ENCODE results near the gene LAMB3. TPM values are rescaled to one million over a fixed set of nuclear protein-coding genes. Genes with fewer than 3 reads are reported as not detected.
A peak's percentile ranks its signal among the peaks of the same experiment; 100 is the strongest.

Gene LAMB3
- total RNA-seq, 6 experiments from 2014 or later, result 8.0 to 10.3 (median 9.8) TPM

DNA sequence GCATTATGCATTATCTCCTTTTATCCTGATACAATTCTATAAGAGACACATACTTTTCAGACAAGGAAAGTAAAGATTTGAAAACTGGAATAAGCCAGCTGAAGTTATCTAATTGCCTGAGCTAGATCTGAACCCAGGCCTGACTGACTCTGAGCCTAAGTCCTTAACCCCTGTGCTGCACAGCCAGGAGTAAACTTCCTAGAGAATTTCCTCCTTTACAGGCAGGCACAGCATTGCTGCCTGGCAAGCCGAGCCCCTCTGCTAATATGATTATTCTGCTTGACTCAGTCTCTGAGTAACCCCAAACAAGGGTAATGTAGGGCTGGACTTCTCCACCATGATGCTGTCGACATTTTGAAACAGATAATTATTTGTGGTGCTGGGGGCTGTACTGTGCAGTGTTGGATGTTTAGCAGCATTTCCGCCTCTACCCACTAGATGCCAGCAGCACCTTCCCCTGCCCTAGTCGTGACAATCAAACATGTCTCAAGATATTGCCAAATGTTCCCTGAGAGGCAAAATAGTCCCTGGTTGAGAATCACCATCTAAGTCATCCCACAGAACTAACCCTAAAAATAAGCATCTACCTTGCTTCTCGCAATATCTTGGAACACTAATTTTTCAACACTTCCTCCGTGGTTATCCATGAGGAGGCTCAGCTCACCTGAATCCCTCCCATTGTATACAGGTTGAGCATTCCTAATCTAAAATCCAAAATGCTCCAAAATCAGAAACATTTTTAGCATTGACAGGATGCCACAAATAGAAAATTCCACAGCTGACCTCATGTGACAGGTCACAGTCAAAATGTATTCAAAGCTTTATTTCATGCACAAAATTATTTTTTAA is 50.2 kb downstream of the LAMB3 start:
- Mint-ChIP-seq H3K4me3 (no peak overlapping the region), H3K4me1 (ENCODE audit: low read depth) (peaks cover 29% of the 10 kb centered on the region), H3K27ac (no peak overlapping the region; the same call in 1 of the 2 replicates), H3K9me3 (no peaks in the 10 kb centered on the region), H3K36me3 (ENCODE audit: low read depth) (no peaks in the 10 kb centered on the region), H3K27me3 (ENCODE audit: insufficient read depth) (no peaks in the 10 kb centered on the region; the same call in 1 of the 2 replicates)
- peak; percentile 72 for TF ChIP-seq CTCF (IDR thresholded peaks at IDR 0.05)
- DNase-seq, result peak; percentile 49

DNA sequence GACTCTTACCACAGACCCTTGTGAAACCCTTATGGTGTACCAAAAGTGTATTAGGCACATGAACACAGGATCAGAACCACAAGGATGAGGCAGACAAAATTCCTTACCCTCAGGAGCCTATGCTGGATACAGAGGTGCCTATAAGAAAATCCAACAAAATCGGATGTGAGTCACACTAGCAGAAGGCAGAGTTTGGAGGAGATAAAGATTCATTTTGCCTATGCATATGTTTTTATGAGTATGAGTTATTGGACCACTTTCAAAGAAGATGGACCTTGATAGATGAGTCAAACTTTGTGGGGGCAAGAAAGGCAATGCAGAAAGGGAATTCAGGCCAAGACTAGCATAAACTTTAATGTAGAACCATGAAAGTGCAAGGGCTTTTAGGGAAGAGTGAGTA is 51.7 kb downstream of the LAMB3 start:
- Mint-ChIP-seq H3K4me1 (ENCODE audit: low read depth) (peaks cover 29% of the 10 kb centered on the region), H3K27ac (peak overlapping the region; percentile 25), H3K9me3 (no peaks in the 10 kb centered on the region), H3K4me3 (peak overlapping the region; percentile 1; the same call in 1 of the 2 replicates), H3K27me3 (ENCODE audit: insufficient read depth) (no peaks in the 10 kb centered on the region), H3K36me3 (ENCODE audit: low read depth) (no peaks in the 10 kb centered on the region)
- peak; percentile 80 for DNase-seq
- no peak for TF ChIP-seq CTCF (IDR thresholded peaks at IDR 0.05)

DNA sequence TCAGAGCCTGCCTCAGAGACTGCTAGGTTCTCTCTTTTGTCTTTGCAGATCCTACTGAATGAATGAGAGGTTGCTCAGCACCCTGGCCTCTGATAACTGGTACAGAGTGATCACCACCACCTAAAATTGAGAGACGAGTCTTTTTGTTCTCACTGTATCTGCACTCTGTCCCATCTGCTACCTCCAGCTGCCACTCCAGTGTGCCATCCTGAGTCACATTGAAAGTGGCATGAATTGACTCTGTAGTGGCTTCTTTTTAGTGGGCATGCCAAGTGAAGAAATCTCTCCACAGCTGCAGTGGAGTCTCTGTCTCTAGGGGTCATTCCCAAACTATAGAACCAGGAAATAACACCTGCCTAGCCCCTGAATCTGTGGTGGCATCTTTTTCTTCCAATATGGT is 54.0 kb downstream of the LAMB3 start:
- no peak for DNase-seq
- H3K27ac Mint-ChIP-seq, result no peak overlapping the region
- H3K9me3 Mint-ChIP-seq, result no peaks in the 10 kb centered on the region
- no peak for TF ChIP-seq CTCF (IDR thresholded peaks at IDR 0.05)
- peaks cover 42% of the 10 kb centered on the region for H3K4me1 Mint-ChIP-seq (ENCODE audit: low read depth)
- no peaks in the 10 kb centered on the region; the same call in 1 of the 2 replicates for H3K27me3 Mint-ChIP-seq (ENCODE audit: insufficient read depth)
- H3K4me3 Mint-ChIP-seq, result no peak overlapping the region
- no peaks in the 10 kb centered on the region for H3K36me3 Mint-ChIP-seq (ENCODE audit: low read depth)

DNA sequence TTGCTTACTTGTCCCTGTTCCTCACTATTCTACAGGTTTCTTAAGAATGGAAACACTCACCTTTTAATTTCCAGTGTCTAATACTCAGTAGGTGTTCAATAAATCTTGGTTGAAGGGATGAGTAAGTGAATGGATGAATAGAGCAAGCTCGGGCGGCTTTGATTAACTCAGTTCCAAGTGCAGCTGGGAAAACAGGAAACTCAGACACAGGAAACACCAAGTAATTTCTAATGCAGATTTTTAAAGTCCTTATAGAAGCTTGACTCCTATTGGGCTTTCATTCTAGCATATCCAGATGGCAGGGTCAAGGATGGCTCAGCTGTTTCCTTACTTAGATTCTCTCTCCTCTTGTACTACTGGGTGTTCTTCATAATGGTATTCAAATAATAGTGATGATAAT is 54.7 kb downstream of the LAMB3 start:
- no peak for TF ChIP-seq CTCF (IDR thresholded peaks at IDR 0.05)
- Mint-ChIP-seq H3K4me3 (no peak overlapping the region), H3K27me3 (ENCODE audit: insufficient read depth) (no peaks in the 10 kb centered on the region; the same call in 1 of the 2 replicates), H3K27ac (no peak overlapping the region), H3K9me3 (no peaks in the 10 kb centered on the region), H3K36me3 (ENCODE audit: low read depth) (no peaks in the 10 kb centered on the region), H3K4me1 (ENCODE audit: low read depth) (peaks cover 44% of the 10 kb centered on the region)
- no peak for DNase-seq

GRCh38 chr1:209595599-209596285 is 56.5 kb downstream of the LAMB3 start:
- Mint-ChIP-seq H3K36me3 (ENCODE audit: low read depth) (no peaks in the 10 kb centered on the region), H3K27me3 (ENCODE audit: insufficient read depth) (no peaks in the 10 kb centered on the region; the same call in 1 of the 2 replicates), H3K4me3 (no peak overlapping the region), H3K9me3 (no peaks in the 10 kb centered on the region), H3K27ac (no peak overlapping the region), H3K4me1 (ENCODE audit: low read depth) (peaks cover 28% of the 10 kb centered on the region)
- no peak for TF ChIP-seq CTCF (IDR thresholded peaks at IDR 0.05)
- no peak for DNase-seq

Measured in HFFc6 (cell line).